ENCODE measurements around the gene TMEM164. TPM values are rescaled to one million over a fixed set of nuclear protein-coding genes. Genes with fewer than 3 reads are reported as not detected.

TMEM164 gene
- polyA plus RNA-seq, 1 experiment = 7.7 TPM

DNA sequence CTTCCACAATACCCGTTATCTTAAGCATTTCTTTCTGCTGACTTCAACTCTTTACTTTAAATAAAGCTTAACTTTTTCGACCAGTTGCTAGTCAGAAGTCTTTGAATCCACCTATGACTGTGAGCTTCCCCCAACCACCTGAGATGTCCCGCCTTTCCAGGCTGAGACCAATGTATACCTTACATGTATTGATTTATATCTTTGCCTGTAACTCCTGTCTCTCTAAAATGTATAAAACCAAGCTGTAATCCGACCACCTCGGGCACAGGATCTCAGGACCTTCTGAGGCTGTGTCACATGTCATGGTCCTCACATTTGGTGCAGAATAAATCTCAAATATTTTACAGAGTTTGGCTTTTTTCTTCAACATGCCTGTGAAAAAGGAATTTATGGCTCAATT lies 2.9 kb upstream of the TMEM164 start:
- Histone ChIP-seq H3K4me3 (ENCODE audit: low read depth, low read length) (no peak overlapping the region), H3K27me3 (ENCODE audit: control insufficient read depth, insufficient read depth, low read length) (no peaks in the 10 kb centered on the region), H3K36me3 (ENCODE audit: control insufficient read depth, insufficient read depth, low read length) (no peaks in the 10 kb centered on the region)
- ChIA-PET POLR2A (no interaction called here), CTCF (no interaction called here)
- DNase-seq (ENCODE audit: low read depth) = no peak
- TF ChIP-seq, protein P1, sequence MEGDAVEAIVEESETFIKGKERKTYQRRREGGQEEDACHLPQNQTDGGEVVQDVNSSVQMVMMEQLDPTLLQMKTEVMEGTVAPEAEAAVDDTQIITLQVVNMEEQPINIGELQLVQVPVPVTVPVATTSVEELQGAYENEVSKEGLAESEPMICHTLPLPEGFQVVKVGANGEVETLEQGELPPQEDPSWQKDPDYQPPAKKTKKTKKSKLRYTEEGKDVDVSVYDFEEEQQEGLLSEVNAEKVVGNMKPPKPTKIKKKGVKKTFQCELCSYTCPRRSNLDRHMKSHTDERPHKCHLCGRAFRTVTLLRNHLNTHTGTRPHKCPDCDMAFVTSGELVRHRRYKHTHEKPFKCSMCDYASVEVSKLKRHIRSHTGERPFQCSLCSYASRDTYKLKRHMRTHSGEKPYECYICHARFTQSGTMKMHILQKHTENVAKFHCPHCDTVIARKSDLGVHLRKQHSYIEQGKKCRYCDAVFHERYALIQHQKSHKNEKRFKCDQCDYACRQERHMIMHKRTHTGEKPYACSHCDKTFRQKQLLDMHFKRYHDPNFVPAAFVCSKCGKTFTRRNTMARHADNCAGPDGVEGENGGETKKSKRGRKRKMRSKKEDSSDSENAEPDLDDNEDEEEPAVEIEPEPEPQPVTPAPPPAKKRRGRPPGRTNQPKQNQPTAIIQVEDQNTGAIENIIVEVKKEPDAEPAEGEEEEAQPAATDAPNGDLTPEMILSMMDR (IDR thresholded peaks at IDR 0.05; ENCODE audit: insufficient read depth, low read depth, low read length) = no peak

DNA sequence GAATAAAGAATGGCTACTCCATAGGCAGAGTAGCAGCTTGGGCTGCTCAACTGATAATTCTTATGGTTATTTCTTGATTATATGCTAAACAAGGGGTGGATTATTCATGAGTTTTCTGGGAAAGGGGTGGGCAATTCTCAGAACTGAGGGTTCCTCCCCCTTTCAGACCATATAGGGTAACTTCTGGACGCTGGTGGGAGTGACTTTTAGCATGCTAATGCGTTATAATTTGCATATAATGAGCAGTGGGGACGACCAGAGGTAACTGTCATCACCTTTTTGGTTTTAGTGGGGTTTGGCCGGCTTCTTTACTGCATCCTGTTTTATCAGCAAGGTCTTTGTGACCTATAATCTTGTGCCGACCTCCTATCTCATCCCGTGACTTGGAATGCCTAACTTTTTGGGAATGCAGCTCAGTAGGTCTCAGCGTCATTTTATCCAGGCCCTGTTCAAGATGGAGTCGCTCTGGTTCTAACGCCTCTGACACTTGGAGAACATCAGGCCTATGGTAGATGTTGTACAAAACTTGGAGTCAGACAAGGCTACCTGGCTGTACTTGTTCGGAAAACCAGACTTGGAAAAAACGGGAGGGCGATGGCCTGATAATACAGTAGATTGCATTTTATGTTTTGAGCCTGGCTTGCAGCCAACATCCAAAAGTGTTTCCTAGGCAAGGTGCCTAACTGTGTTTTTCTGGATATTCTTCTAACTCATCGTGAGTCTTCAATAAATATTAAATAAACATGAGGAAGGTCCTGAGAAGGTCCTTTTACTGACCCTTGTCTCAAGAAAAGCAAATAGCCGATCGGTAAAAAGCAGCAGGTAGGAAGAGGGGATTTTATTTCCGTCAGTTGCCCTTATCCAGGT lies 1.8 kb upstream of the TMEM164 start:
- H3K27me3 ChIP-seq (ENCODE audit: control insufficient read depth, insufficient read depth, low read length) = no peaks in the 10 kb centered on the region
- CTCF ChIA-PET = no interaction called here
- TF ChIP-seq, protein P1 (IDR thresholded peaks at IDR 0.05; ENCODE audit: insufficient read depth, low read depth, low read length) = no peak
- DNase-seq (ENCODE audit: low read depth) = no peak
- H3K36me3 ChIP-seq (ENCODE audit: control insufficient read depth, insufficient read depth, low read length) = no peaks in the 10 kb centered on the region
- no peak overlapping the region for H3K4me3 ChIP-seq (ENCODE audit: low read depth, low read length)
- POLR2A ChIA-PET = no interaction called here

DNA sequence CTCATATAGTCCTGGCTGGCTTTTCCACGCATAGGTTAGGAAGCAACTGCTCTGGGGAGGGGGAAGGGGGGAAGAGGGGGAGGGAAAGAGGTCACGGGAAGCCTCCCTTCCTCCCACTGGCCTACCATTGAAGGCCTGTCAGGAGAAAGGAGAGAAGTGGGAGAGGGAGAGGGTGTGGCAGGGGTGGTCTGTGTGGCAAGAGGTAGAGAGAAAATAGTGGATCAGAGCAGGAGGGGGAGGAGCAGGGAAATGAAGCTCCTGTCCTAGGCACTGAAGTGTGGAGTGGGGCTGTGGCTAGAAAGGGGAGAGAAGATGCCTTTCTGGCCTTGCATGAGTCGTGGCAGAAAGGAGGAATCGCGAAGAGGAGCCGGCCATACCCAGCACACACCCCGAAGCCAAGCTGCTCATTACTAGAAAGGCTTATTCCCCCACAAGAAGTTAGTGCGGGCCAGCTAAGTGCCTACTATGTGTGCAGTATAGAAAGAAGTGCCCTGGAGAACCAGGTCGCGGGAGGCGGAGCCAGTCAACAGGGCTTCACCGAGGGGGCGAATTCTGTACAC lies 1.1 kb upstream of the TMEM164 start:
- H3K36me3 ChIP-seq (ENCODE audit: control insufficient read depth, insufficient read depth, low read length) = no peaks in the 10 kb centered on the region
- TF ChIP-seq, protein P1 (IDR thresholded peaks at IDR 0.05; ENCODE audit: insufficient read depth, low read depth, low read length) = no peak
- peak overlapping the region; percentile 56 for H3K4me3 ChIP-seq (ENCODE audit: low read depth, low read length)
- POLR2A ChIA-PET = no interaction called here
- no peaks in the 10 kb centered on the region for H3K27me3 ChIP-seq (ENCODE audit: control insufficient read depth, insufficient read depth, low read length)
- CTCF ChIA-PET = interaction anchor here (1.8 kb wide), 1 partner anchor 145 kb away, joined by 5 read pairs; no protein-coding TSS in a partner anchor
- no peak for DNase-seq (ENCODE audit: low read depth)

DNA sequence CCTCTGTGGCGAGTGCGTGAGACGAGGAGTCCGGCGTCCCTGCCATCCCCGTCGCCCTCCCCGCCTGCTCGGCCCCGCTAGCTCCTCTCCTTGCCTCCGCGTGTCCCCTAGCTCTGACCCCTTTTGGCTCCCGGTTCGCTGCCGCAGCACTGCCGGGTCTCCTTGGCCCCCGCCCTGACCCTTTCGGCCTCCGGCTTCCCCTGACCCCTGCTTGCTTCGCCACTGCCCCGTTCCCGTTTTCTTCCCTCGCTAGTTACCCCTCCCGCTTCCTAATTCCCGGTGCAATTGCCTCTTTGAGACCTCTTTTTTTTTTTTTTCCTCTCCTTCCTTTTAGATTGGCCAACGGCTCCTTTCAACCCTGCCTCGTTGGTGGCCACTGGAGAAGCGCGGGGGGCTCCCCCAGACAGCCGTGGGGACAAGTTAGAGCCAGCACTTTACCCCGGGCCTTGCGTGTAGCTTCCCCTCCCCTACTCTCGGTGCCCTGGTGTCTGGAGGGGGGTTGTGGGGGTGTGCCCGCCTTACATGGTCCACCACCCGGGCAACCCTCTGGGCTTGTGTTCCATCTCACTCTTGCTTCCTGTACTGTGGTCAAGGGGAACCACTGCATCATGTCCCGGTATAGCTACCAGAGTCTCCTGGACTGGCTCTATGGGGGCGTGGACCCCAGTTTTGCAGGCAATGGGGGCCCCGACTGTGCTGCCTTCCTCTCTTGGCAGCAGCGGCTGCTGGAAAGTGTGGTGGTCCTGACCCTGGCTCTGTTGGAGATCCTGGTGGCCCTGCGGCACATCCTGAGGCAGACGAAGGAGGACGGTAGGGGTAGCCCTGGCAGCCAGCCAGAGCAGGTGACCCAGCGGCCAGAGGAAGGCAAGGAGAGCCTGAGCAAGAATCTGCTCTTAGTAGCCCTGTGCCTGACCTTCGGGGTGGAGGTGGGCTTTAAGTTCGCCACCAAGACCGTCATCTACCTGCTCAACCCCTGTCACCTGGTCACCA lies 548 bp downstream of the TMEM164 start:
- DNase-seq (ENCODE audit: low read depth) = no peak
- peak overlapping the region; percentile 56 for H3K4me3 ChIP-seq (ENCODE audit: low read depth, low read length)
- POLR2A ChIA-PET = no interaction called here
- no peaks in the 10 kb centered on the region for H3K36me3 ChIP-seq (ENCODE audit: control insufficient read depth, insufficient read depth, low read length)
- CTCF ChIA-PET = interaction anchor here (0.7 to 1.8 kb wide), 2 partner anchors 15 to 143 kb away, joined by 5 read pairs; no protein-coding TSS in a partner anchor
- no peaks in the 10 kb centered on the region for H3K27me3 ChIP-seq (ENCODE audit: control insufficient read depth, insufficient read depth, low read length)
- TF ChIP-seq, protein P1 (IDR thresholded peaks at IDR 0.05; ENCODE audit: insufficient read depth, low read depth, low read length) = no peak
